ENCODE measurements around the gene SREBF2.

SREBF2 gene

DNA sequence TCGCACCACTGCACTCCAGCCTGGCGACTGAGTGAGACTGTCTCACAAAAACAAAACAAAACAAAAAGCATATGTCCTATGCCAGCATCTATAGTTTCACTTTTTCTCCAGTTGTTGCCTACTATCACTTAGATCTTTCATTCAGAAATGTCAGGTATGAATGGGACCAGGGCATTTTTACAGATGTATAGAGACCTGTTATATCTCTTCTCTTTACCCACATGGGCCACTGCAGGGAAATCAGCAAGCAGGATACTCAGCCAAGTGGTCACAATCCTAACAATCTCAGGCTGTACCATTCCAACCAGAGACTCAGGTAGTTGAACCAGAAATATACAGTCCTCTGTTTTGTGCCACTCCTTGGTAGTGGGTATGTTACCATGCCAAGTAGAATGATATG is 16.0 kb upstream of the SREBF2 start:
- no peaks in the 10 kb centered on the region for H4K20me1 ChIP-seq (ENCODE audit: insufficient read depth, low read length)
- H3K27ac ChIP-seq (ENCODE audit: low read depth, low read length, poor library complexity, severe bottlenecking) = no peak overlapping the region
- H3K4me1 ChIP-seq (ENCODE audit: insufficient read depth, low read length, severe bottlenecking) = no peaks in the 10 kb centered on the region
- H3K79me2 ChIP-seq (ENCODE audit: insufficient read depth, low read length) = no peaks in the 10 kb centered on the region
- H3K9ac ChIP-seq (ENCODE audit: low read length) = no peak overlapping the region
- H3K4me3 ChIP-seq (ENCODE audit: low read depth, low read length, poor library complexity, severe bottlenecking) = no peak overlapping the region
- no peaks in the 10 kb centered on the region for H3K9me3 ChIP-seq (ENCODE audit: low read length)
- no peaks in the 10 kb centered on the region for H3F3A ChIP-seq (ENCODE audit: insufficient read depth, low read length)
- no peaks in the 10 kb centered on the region for H3K27me3 ChIP-seq (ENCODE audit: insufficient read depth, low read length)
- H2AFZ ChIP-seq (ENCODE audit: low read length) = no peak overlapping the region
- H3K9me2 ChIP-seq (ENCODE audit: low read depth, low read length) = no peaks in the 10 kb centered on the region
- no peak overlapping the region for H3K4me2 ChIP-seq (ENCODE audit: low read length)
- TF ChIP-seq CTCF (IDR thresholded peaks at IDR 0.05; ENCODE audit: low read length) = no peak
- no peak for TF ChIP-seq EZH2 (IDR thresholded peaks at IDR 0.05; ENCODE audit: borderline replicate concordance, low read length)
- H3K36me3 ChIP-seq (ENCODE audit: insufficient read depth, low read length) = peaks cover 19% of the 10 kb centered on the region; the same call in 1 of the 2 replicates

- no peak overlapping the region for H3K9ac ChIP-seq (ENCODE audit: low read length)
- no peak overlapping the region for H3K27ac ChIP-seq (ENCODE audit: low read depth, low read length, poor library complexity, severe bottlenecking)
- TF ChIP-seq EZH2 (IDR thresholded peaks at IDR 0.05; ENCODE audit: borderline replicate concordance, low read length) = no peak
- H2AFZ ChIP-seq (ENCODE audit: low read length) = no peak overlapping the region
- H3K4me3 ChIP-seq (ENCODE audit: low read depth, low read length, poor library complexity, severe bottlenecking) = no peak overlapping the region
- no peaks in the 10 kb centered on the region for H3K9me2 ChIP-seq (ENCODE audit: low read depth, low read length)
- no peaks in the 10 kb centered on the region for H3K9me3 ChIP-seq (ENCODE audit: low read length)
- H3K4me2 ChIP-seq (ENCODE audit: low read length) = no peak overlapping the region
- H3K4me1 ChIP-seq (ENCODE audit: insufficient read depth, low read length, severe bottlenecking) = no peaks in the 10 kb centered on the region
- H3K79me2 ChIP-seq (ENCODE audit: insufficient read depth, low read length) = no peaks in the 10 kb centered on the region
- peaks cover 13% of the 10 kb centered on the region; the same call in 1 of the 2 replicates for H3K36me3 ChIP-seq (ENCODE audit: insufficient read depth, low read length)
- no peaks in the 10 kb centered on the region for H3K27me3 ChIP-seq (ENCODE audit: insufficient read depth, low read length)
- H3F3A ChIP-seq (ENCODE audit: insufficient read depth, low read length) = no peaks in the 10 kb centered on the region
- H4K20me1 ChIP-seq (ENCODE audit: insufficient read depth, low read length) = no peaks in the 10 kb centered on the region
These were observed 14.9 kb upstream of the SREBF2 start for GRCh38 chr22:41818011-41818410.

GRCh38 chr22:41818596-41818995 is 14.3 kb upstream of the SREBF2 start:
- Histone ChIP-seq H3K9me2 (ENCODE audit: low read depth, low read length) (no peaks in the 10 kb centered on the region), H4K20me1 (ENCODE audit: insufficient read depth, low read length) (no peaks in the 10 kb centered on the region), H3F3A (ENCODE audit: insufficient read depth, low read length) (no peaks in the 10 kb centered on the region), H3K4me3 (ENCODE audit: low read depth, low read length, poor library complexity, severe bottlenecking) (no peak overlapping the region), H3K9ac (ENCODE audit: low read length) (no peak overlapping the region), H3K36me3 (ENCODE audit: insufficient read depth, low read length) (peaks cover 8% of the 10 kb centered on the region; the same call in 1 of the 2 replicates), H3K27ac (ENCODE audit: low read depth, low read length, poor library complexity, severe bottlenecking) (no peak overlapping the region), H3K79me2 (ENCODE audit: insufficient read depth, low read length) (no peaks in the 10 kb centered on the region), H2AFZ (ENCODE audit: low read length) (no peak overlapping the region), H3K4me2 (ENCODE audit: low read length) (no peak overlapping the region), H3K27me3 (ENCODE audit: insufficient read depth, low read length) (no peaks in the 10 kb centered on the region), H3K9me3 (ENCODE audit: low read length) (no peaks in the 10 kb centered on the region), H3K4me1 (ENCODE audit: insufficient read depth, low read length, severe bottlenecking) (no peaks in the 10 kb centered on the region)
- no peak for TF ChIP-seq CTCF (IDR thresholded peaks at IDR 0.05; ENCODE audit: low read length)
- no peak for TF ChIP-seq EZH2 (IDR thresholded peaks at IDR 0.05; ENCODE audit: borderline replicate concordance, low read length)

- H3K27ac ChIP-seq (ENCODE audit: low read depth, low read length, poor library complexity, severe bottlenecking) = no peak overlapping the region
- no peaks in the 10 kb centered on the region for H3K27me3 ChIP-seq (ENCODE audit: insufficient read depth, low read length)
- no peaks in the 10 kb centered on the region for H3K79me2 ChIP-seq (ENCODE audit: insufficient read depth, low read length)
- H3K36me3 ChIP-seq (ENCODE audit: insufficient read depth, low read length) = peaks cover 12% of the 10 kb centered on the region; the same call in 1 of the 2 replicates
- no peak overlapping the region for H3K9ac ChIP-seq (ENCODE audit: low read length)
- no peak overlapping the region for H2AFZ ChIP-seq (ENCODE audit: low read length)
- H3K4me3 ChIP-seq (ENCODE audit: low read depth, low read length, poor library complexity, severe bottlenecking) = no peak overlapping the region
- no peaks in the 10 kb centered on the region for H3K4me1 ChIP-seq (ENCODE audit: insufficient read depth, low read length, severe bottlenecking)
- no peaks in the 10 kb centered on the region for H3F3A ChIP-seq (ENCODE audit: insufficient read depth, low read length)
- TF ChIP-seq CTCF (IDR thresholded peaks at IDR 0.05; ENCODE audit: low read length) (no peak), EZH2 (IDR thresholded peaks at IDR 0.05; ENCODE audit: borderline replicate concordance, low read length) (no peak)
- no peak overlapping the region for H3K4me2 ChIP-seq (ENCODE audit: low read length)
- H4K20me1 ChIP-seq (ENCODE audit: insufficient read depth, low read length) = no peaks in the 10 kb centered on the region
- no peaks in the 10 kb centered on the region for H3K9me3 ChIP-seq (ENCODE audit: low read length)
- H3K9me2 ChIP-seq (ENCODE audit: low read depth, low read length) = no peaks in the 10 kb centered on the region
These were observed 13.6 kb upstream of the SREBF2 start for GRCh38 chr22:41819257-41819656.
